H9 (cell line): Measurements from ENCODE around the gene NGF. TPM values are rescaled to one million over a fixed set of nuclear protein-coding genes. Genes with fewer than 3 reads are reported as not detected.

ENCODE experiments used
- DNase-seq: peaks from one replicate; pipeline ENCODE4 v3.0.0-alpha.2; 2017
- H2AFZ ChIP-seq: one replicate; pipeline ENCODE4 v1.6.1; 2013; ENCODE audit warnings: mild to moderate bottlenecking, low read length, control low read depth, moderate library complexity
- H2AK5ac ChIP-seq: 2 replicates; pipeline ENCODE4 v1.6.1; 2013; ENCODE audit warnings: low read length, control low read depth, mixed read lengths; ENCODE audit not compliant: insufficient read length
- H2BK120ac ChIP-seq: one replicate; pipeline ENCODE4 v1.6.1; 2013; ENCODE audit warnings: low read depth, mild to moderate bottlenecking, low read length, control low read depth, inconsistent platforms; ENCODE audit not compliant: poor library complexity, severe bottlenecking
- H2BK12ac ChIP-seq: 2 replicates; pipeline ENCODE4 v1.6.1; 2013; ENCODE audit warnings: low read length, control low read depth, mixed read lengths, low read depth; ENCODE audit not compliant: insufficient read length
- H2BK15ac ChIP-seq: 2 replicates; pipeline ENCODE4 v1.6.1; 2013; ENCODE audit warnings: low read depth, low read length, control low read depth
- H2BK20ac ChIP-seq: one replicate; pipeline ENCODE4 v1.6.1; 2013; ENCODE audit warnings: low read depth, mild to moderate bottlenecking, low read length, control low read depth, inconsistent platforms; ENCODE audit not compliant: poor library complexity, severe bottlenecking
- H2BK5ac ChIP-seq: 2 replicates; pipeline ENCODE4 v1.6.1; 2013; ENCODE audit warnings: low read length, control low read depth, mixed read lengths; ENCODE audit not compliant: insufficient read length
- H3K14ac ChIP-seq: 2 replicates; pipeline ENCODE4 v1.6.1; 2013; ENCODE audit warnings: low read length, control low read depth; ENCODE audit not compliant: insufficient read depth
- H3K18ac ChIP-seq: 2 replicates; pipeline ENCODE4 v1.6.1; 2013; ENCODE audit warnings: low read depth, mild to moderate bottlenecking, mixed read lengths, low read length, control low read depth; ENCODE audit not compliant: insufficient read length
- H3K23ac ChIP-seq: 2 replicates; pipeline ENCODE4 v1.6.1; 2013; ENCODE audit warnings: low read length, control low read depth, mixed read lengths, low read depth; ENCODE audit not compliant: insufficient read length
- H3K23me2 ChIP-seq: 2 replicates; pipeline ENCODE4 v1.6.1; 2013; ENCODE audit warnings: low read depth, mild to moderate bottlenecking, mixed read lengths, low read length, control low read depth; ENCODE audit not compliant: insufficient read length, poor library complexity, severe bottlenecking
- H3K27ac ChIP-seq: 2 replicates; pipeline ENCODE4 v1.5.1; 2013; ENCODE audit warnings: low read length, control low read depth, mixed read lengths, low read depth; ENCODE audit not compliant: insufficient read length
- H3K27me3 ChIP-seq: 2 replicates; pipeline ENCODE4 v1.6.1; 2013; ENCODE audit warnings: low read length, control low read depth, inconsistent platforms; ENCODE audit not compliant: insufficient read depth
- H3K4ac ChIP-seq: 2 replicates; pipeline ENCODE4 v1.6.1; 2013; ENCODE audit warnings: low read depth, mild to moderate bottlenecking, control low read depth, inconsistent platforms, low read length, moderate library complexity
- H3K4me1 ChIP-seq: 2 replicates; pipeline ENCODE4 v1.6.1; 2013; ENCODE audit warnings: low read length, control low read depth, inconsistent platforms; ENCODE audit not compliant: insufficient read depth
- H3K4me2 ChIP-seq: 2 replicates; pipeline ENCODE4 v1.6.1; 2013; ENCODE audit warnings: low read length, control low read depth, mixed read lengths; ENCODE audit not compliant: insufficient read length, insufficient read depth
- H3K56ac ChIP-seq: 2 replicates; pipeline ENCODE4 v1.6.1; 2013; ENCODE audit warnings: low read depth, mild to moderate bottlenecking, mixed read lengths, low read length, control low read depth; ENCODE audit not compliant: insufficient read length
- H3K79me1 ChIP-seq: 2 replicates; pipeline ENCODE4 v1.6.1; 2013; ENCODE audit warnings: low read depth, mild to moderate bottlenecking, moderate library complexity, low read length, control low read depth, inconsistent platforms; ENCODE audit not compliant: insufficient read depth, poor library complexity, severe bottlenecking
- H3K79me2 ChIP-seq: 2 replicates; pipeline ENCODE4 v1.6.1; 2013; ENCODE audit warnings: low read length, control low read depth, inconsistent platforms; ENCODE audit not compliant: insufficient read depth
- H3K9ac ChIP-seq: 2 replicates; pipeline ENCODE4 v1.6.1; 2013; ENCODE audit warnings: low read length, control low read depth, mixed read lengths; ENCODE audit not compliant: insufficient read length; ENCODE audit errors: extremely low read depth
- H3K9me3 ChIP-seq: one replicate; pipeline ENCODE4 v1.6.1; 2013; ENCODE audit warnings: low read depth, low read length, inconsistent platforms; ENCODE audit not compliant: control insufficient read depth
- H3T11ph ChIP-seq: one replicate; pipeline ENCODE4 v1.6.1; 2013; ENCODE audit warnings: mild to moderate bottlenecking, low read length, control low read depth, inconsistent platforms
- H4K20me1 ChIP-seq: one replicate; pipeline ENCODE4 v1.6.1; 2013; ENCODE audit not compliant: control insufficient read depth, insufficient read length, insufficient read depth
- H4K5ac ChIP-seq: 2 replicates; pipeline ENCODE4 v1.6.1; 2013; ENCODE audit warnings: low read depth, mild to moderate bottlenecking, mixed read lengths, low read length, control low read depth; ENCODE audit not compliant: insufficient read length
- H4K8ac ChIP-seq: replicated peaks from 2 replicates; pipeline ENCODE4 v1.6.1; 2013; ENCODE audit warnings: low read length, control low read depth, mixed read lengths, low read depth; ENCODE audit not compliant: insufficient read length
- H4K91ac ChIP-seq: 2 replicates; pipeline ENCODE4 v1.6.1; 2013; ENCODE audit warnings: low read depth, mild to moderate bottlenecking, moderate library complexity, mixed read lengths, low read length, control low read depth; ENCODE audit not compliant: insufficient read length
- H3K27ac Mint-ChIP-seq, 3 experiments: 2 replicates in 2 of 3; 3 replicates in 1 of 3; pipeline ENCODE4 v1.8.0; 2020 to 2021; ENCODE audit warnings: mixed read lengths in 3 of 3, mild to moderate bottlenecking in 1 of 3, moderate library complexity in 1 of 3
- H3K27me3 Mint-ChIP-seq: 2 replicates; pipeline ENCODE4 v1.8.0; 2021; ENCODE audit warnings: low read depth, mild to moderate bottlenecking, moderate library complexity, mixed read lengths
- H3K36me3 Mint-ChIP-seq, 3 experiments: 2 replicates in 2 of 3; 3 replicates in 1 of 3; pipeline ENCODE4 v1.8.0; 2020 to 2021; ENCODE audit warnings: low read depth in 3 of 3, mixed read lengths in 3 of 3; ENCODE audit not compliant: insufficient read depth in 1 of 3
- H3K4me1 Mint-ChIP-seq, 2 experiments: 2 replicates each; pipeline ENCODE4 v1.8.0; 2020; ENCODE audit warnings: mixed read lengths in 2 of 2
- H3K4me3 Mint-ChIP-seq, 2 experiments: 2 replicates in 1 of 2; 3 replicates in 1 of 2; pipeline ENCODE4 v1.8.0; 2020 to 2021; ENCODE audit warnings: mild to moderate bottlenecking in 2 of 2, mixed read lengths in 2 of 2, moderate library complexity in 1 of 2
- H3K9me3 Mint-ChIP-seq, 2 experiments: 2 replicates in 1 of 2; 3 replicates in 1 of 2; pipeline ENCODE4 v1.8.0; 2020; ENCODE audit warnings: mild to moderate bottlenecking in 2 of 2, mixed read lengths in 2 of 2, moderate library complexity in 1 of 2
- WGBS: extraction: QIAGEN DNeasy Blood & Tissue Kit; methylation state at CpG from one replicate; pipeline ENCODE4 v1.1.7; 2013; ENCODE audit warnings: missing lambda C conversion rate, low lambda C conversion rate, mixed read lengths; ENCODE audit not compliant: insufficient read length; ENCODE audit errors: extremely low coverage; 5-methylcytosine and 5-hydroxymethylcytosine counted together
- total RNA-seq: library from RNA; stranded (reverse); gene quantifications from 2 replicates; pipeline ENCODE4 v1.2.1, GENCODE V29; 2021
- TF ChIP-seq, protein P1 (sequence below): fragments of 200-600 bp; sonication (generic); conservative IDR thresholded peaks from 3 replicates; pipeline ENCODE4 v1.8.0; 2021; ENCODE audit warnings: antibody characterized with exemption, mild to moderate bottlenecking

The NGF gene
- total RNA-seq, 1 experiment from 2014 or later, result 0.22 TPM

DNA sequence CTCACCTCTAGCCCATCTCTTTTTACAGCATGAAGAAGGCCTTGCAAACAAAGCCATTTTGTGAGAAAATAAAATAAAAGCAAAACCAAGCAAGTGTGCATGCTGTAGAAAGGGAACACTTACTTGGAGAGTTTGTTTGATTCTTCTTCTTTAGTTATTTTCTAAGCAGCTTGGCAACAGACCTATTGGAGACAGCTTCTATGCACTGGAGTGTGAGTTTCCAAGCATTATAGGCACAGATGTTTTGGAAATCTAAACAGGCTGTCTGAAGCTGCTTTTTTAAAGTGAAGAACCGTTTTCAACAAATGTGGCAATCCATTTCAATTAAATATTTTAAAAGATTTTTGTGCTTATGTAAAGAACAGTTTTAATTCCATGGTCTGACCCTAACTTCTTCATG lies 76.6 kb downstream of the NGF start:
- Histone ChIP-seq H3K9me3 (peaks cover 9% of the 10 kb centered on the region), H4K5ac (no peak overlapping the region), H3K56ac (no peak overlapping the region), H3K27me3 (no peaks in the 10 kb centered on the region), H2BK12ac (no peak overlapping the region), H3K4me2 (no peak overlapping the region), H2BK120ac (no peak overlapping the region), H2BK20ac (no peak overlapping the region), H3K79me2 (no peaks in the 10 kb centered on the region), H2AK5ac (no peak overlapping the region), H4K91ac (no peak overlapping the region), H3K23ac (no peak overlapping the region), H3K14ac (no peak overlapping the region), H3K9ac (no peak overlapping the region), H2AFZ (no peak overlapping the region), H3K18ac (no peak overlapping the region), H3K27ac (no peak overlapping the region), H3K23me2 (no peaks in the 10 kb centered on the region), H2BK15ac (no peak overlapping the region), H3K4me1 (no peaks in the 10 kb centered on the region), H4K20me1 (no peaks in the 10 kb centered on the region), H2BK5ac (no peak overlapping the region), H3K79me1 (no peaks in the 10 kb centered on the region), H4K8ac (no peak overlapping the region), H3T11ph (no peak overlapping the region), H3K4ac (no peak overlapping the region)
- TF ChIP-seq, protein P1, sequence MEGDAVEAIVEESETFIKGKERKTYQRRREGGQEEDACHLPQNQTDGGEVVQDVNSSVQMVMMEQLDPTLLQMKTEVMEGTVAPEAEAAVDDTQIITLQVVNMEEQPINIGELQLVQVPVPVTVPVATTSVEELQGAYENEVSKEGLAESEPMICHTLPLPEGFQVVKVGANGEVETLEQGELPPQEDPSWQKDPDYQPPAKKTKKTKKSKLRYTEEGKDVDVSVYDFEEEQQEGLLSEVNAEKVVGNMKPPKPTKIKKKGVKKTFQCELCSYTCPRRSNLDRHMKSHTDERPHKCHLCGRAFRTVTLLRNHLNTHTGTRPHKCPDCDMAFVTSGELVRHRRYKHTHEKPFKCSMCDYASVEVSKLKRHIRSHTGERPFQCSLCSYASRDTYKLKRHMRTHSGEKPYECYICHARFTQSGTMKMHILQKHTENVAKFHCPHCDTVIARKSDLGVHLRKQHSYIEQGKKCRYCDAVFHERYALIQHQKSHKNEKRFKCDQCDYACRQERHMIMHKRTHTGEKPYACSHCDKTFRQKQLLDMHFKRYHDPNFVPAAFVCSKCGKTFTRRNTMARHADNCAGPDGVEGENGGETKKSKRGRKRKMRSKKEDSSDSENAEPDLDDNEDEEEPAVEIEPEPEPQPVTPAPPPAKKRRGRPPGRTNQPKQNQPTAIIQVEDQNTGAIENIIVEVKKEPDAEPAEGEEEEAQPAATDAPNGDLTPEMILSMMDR, result no peak
- Mint-ChIP-seq H3K27ac (no peak overlapping the region), H3K4me3 (no peak overlapping the region), H3K4me1 (no peaks in the 10 kb centered on the region), H3K27me3 (no peaks in the 10 kb centered on the region; the same call in none of the 2 replicates), H3K36me3 (peaks cover 7 to 15% (median 8%) of the 10 kb centered on the region in 3 experiments), H3K9me3 (peaks cover 14 to 16% of the 10 kb centered on the region in 2 experiments)
- no CpG with 5 or more reads among the region's 1 CpG for WGBS
- no peak for DNase-seq
